Activated gamma-delta T cell treated with anti-CD3 and anti-CD28 coated beads, Interleukin-2, amount 50 U/mL, for 16 hours (primary cell): ENCODE data around the gene DHRSX.
"Not testable (repeated sequence)": the region's sequence is repeated elsewhere in the genome, so short reads cannot be mapped to it uniquely, and the experiment has no call there.

Experiments
- DNase-seq: peaks from one replicate; pipeline ENCODE4 v3.0.0-alpha.2; 2020; ENCODE audit warnings: low read depth

DHRSX gene, protein sequence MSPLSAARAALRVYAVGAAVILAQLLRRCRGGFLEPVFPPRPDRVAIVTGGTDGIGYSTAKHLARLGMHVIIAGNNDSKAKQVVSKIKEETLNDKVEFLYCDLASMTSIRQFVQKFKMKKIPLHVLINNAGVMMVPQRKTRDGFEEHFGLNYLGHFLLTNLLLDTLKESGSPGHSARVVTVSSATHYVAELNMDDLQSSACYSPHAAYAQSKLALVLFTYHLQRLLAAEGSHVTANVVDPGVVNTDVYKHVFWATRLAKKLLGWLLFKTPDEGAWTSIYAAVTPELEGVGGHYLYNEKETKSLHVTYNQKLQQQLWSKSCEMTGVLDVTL

DNA sequence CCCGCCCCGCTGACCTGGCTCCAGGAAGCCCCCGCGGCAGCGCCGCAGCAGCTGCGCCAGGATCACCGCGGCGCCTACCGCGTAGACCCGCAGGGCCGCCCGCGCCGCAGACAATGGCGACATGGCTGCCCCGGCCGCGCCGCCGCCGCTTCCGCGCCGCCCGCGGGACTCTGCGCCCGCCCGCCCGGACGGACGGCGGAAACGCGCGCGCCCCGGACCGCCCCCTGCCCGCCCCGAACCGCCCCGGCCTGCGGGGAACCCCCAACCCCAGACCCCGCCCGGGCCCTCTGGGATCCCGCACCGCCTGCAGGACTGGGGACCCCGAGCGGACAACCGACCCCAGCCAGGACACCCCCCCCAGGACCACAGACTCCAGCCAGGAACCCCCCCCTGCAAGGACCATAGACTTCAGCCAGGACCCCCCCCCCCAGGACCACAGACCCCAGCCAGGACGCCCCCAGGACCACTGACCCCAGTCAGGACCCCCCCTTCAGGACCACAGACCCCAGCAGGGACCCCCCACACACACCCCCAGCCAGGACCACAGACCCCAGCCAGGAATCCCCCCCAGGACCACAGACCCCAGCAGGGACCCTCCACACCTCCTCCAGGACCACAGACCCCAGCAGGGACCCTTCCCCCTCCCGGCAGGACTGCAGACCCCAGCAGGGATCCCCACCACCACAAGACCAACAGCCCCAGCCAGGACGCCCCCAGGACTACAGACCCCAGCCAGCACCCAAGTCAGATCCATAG lies at the start of gene DHRSX, which contains the start of gene ZBED1:
Gene DHRSX (minus strand): TSS at position 174 of the 756 bp plus-strand sequence. CDS start 51 bp downstream, at position 123.
Gene ZBED1 (minus strand): TSS at position 174 of the 756 bp plus-strand sequence. CDS start 10,257 bp downstream, outside the sequence.
- peak; percentile 24 for DNase-seq

GRCh38 chrX:2549876-2550275 lies 49.1 kb upstream of the DHRSX start:
- no peak for DNase-seq

DNA sequence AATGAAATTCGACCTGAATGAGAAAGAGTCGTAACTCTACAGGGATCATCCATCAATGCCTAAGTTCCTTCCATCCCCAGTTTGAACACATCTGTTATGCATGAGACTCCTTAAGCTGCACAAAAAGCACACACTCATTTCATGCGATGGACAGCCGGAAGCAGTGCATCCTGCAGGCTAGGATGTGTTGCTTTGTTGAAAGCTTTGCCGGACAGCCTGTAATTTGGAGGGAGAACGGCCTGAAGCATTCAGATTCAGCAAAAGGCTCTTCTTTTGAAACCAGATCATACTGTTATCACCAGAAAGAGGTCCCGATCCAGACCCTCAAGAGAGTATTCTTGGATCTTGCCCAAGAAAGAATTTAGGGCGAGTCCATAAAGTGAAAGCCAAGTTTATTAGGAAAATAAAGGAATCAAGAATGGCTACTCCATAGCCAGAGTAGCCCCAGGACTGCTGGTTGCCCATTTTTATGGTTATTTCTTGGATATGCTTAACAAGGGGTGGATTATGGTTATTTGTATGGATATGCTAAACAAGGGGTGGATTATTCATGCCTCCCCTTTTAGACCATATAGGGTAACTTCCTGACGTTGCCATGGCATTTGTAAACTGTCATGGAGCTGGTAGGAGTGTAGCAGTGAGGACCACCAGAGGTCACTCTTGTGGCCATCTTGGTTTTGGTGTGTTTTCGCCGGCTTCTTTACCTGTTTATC lies 48.1 kb upstream of the DHRSX start:
- DNase-seq: no peak

GRCh38 chrX:2547736-2548135 lies 47.0 kb upstream of the DHRSX start:
- no peak for DNase-seq

- DNase-seq: no peak
Measured at GRCh38 chrX:2546496-2546895, 45.7 kb upstream of the DHRSX start.

DNA sequence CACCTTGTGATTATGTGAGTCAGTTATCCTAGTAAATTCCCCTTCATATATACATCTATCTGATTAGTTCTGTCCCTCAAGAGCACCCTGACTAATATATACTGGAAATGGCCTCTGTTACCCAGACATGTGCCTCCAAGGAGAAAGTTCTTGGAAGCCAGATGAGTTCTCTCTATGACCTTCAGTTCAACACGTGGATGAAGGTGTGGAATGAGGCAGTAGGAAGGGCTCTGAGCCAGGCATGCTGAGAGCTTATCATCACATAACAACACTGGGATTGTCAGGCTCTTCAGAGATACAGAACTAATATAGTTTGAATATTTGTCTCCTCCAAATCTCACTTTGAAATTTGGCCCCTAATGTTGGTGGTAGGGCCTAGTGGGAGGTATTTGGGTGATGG lies 44.4 kb upstream of the DHRSX start:
- DNase-seq: no peak

GRCh38 chrX:2542826-2543521 lies 42.2 kb upstream of the DHRSX start:
- DNase-seq: no peak

GRCh38 chrX:2541603-2542002 lies 40.8 kb upstream of the DHRSX start:
- DNase-seq: no peak

- DNase-seq: no peak
Measured at GRCh38 chrX:2540426-2540947, 39.7 kb upstream of the DHRSX start.

GRCh38 chrX:2539586-2539985 lies 38.8 kb upstream of the DHRSX start:
- no peak for DNase-seq

- DNase-seq: no peak
Measured at GRCh38 chrX:2538031-2538757, 37.4 kb upstream of the DHRSX start.

DNA sequence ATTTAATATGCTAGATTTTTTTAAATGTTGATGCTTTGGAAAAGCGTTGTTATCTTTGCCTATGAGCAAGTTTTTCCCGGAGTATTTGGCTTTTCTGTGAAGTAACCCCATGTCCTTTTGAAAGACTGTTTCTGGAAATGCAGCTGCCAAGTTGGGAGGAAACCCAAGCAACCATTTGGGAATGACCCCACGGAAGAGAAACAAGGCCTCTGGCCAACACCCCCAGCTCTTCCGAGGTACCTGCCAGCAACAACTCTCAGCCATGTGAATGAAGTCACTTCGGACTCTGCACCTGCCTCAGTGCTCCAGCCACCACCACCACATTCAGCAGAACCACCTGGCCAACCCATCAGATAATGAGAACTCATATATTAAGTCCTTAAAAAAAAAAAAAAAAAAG lies 36.2 kb upstream of the DHRSX start:
- DNase-seq: no peak

- no peak for DNase-seq
Measured at GRCh38 chrX:2536141-2536540, 35.4 kb upstream of the DHRSX start.

- DNase-seq: not testable (repeated sequence)
Measured at GRCh38 chrX:2534261-2535021, 33.7 kb upstream of the DHRSX start.

DNA sequence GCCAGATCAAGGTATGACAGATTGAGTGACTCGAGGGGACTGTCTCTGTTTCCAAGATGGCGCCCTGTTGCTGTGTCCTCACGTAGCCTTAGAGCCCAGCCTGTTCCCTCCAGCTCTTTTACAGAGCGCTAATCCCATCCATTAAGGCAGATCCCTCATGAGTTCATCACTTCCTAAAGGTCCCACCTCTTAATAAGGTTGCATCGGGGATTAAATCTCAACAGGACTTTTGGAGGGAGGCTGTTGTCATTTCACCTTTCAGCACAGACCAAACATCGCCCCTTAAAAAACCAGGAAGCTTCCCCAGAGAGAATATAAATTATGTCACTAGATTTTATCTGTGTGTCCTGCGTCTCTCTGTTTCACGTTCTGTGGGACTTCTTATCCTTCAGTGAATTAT lies 32.6 kb upstream of the DHRSX start:
- DNase-seq: no peak

GRCh38 chrX:2526390-2526789 lies 25.6 kb upstream of the DHRSX start:
- no peak for DNase-seq

- DNase-seq: no peak
Measured at GRCh38 chrX:2523911-2524310, 23.1 kb upstream of the DHRSX start.

DNA sequence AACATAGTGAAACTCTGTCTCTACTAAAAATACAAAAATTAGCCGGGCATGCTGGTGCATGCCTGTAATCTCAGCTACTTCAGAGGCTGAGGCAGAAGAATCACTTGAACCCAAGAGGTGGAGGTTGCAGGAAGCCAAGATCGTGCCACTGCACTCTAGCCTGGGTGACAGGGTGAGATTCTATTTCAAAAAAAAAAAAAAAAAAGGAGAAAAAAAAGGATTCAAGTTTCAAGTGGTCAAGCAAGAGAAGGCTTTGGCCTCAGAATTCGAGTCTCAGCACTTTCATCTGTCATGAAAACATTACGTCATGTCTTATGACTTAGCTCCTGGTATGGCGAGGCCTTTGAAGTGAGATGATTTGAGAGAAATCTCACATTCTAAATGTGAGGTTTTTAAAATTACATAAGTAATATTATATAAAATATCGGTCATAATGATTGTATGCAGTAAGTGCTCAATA lies 21.2 kb upstream of the DHRSX start:
- no peak for DNase-seq

GRCh38 chrX:2521092-2521926 lies 20.5 kb upstream of the DHRSX start:
- no peak for DNase-seq
